ENCODE results near the gene YJU2. TPM values are rescaled to one million over a fixed set of nuclear protein-coding genes. Genes with fewer than 3 reads are reported as not detected.
"Not testable (repeated sequence)": the region's sequence is repeated elsewhere in the genome, so short reads cannot be mapped to it uniquely, and the experiment has no call there.

Gene YJU2
- total and polyA plus RNA-seq, 12 donors = 7.9 to 32.8 (median 10.5) TPM

DNA sequence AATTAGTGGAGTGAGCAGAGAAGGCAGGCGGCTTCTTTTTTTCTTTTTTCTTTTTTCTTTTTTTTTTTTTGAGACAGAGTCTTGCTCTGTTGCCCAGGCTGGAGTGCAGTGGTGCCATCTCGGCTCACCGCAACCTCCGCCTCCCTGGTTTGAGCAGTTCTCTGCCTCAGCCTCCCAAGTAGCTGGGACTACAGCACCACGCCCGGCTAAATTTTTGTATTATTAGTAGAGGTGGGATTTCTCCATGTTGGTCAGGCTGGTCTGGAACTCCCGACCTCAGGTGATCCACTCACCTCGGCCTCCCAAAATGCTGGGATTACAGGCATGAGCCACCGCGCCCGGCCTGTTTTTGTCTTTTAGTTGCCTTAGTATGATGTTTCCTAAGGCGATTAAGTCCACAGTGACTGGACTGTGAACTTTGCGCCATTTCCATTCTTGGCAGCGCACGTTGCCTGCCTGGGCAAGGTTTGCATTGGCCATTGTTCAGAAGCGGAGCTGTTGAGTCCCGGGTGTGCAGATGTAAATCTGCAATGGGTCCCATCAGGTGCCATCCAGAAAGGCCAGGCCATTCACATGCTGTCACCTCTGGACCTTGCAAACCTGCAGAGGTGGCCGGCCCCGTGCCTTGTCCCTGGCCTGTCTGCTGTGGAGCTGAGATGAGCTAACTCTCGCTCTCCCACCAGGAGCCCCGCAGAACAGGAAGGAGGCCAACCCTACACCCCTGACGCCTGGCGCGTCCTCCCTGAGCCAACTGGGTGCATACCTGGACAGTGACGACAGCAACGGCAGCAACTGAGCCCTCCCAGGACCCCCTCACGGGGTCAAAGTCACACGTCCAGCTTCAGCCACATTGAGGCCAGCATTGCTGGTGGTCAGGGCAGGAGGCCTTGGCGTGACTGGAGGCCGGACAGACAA is 21.3 kb downstream of the YJU2 start:
- ATAC-seq = peak in 1 of 8 donors; percentile 21
- 89 to 90% methylated on average over 30 of the region's 30 CpGs for WGBS, 2 donors
- Histone ChIP-seq H3K36me3 (peaks cover 0 to 92% (median 38%) of the 10 kb centered on the region in 9 donors), H3K27ac (no peak overlapping the region), H3K4me3 (no peak overlapping the region), H3K9me3 (peaks cover 0 to 7% (median 0%) of the 10 kb centered on the region in 11 donors), H3K4me1 (no peaks in the 10 kb centered on the region), H3K27me3 (no peaks in the 10 kb centered on the region)
- intact Hi-C loops (cut with DNase I) = loop anchor here in 8 of 10 donors (2.0 to 10.0 kb wide), 6 partner anchors 84 to 257 kb away; partner anchors contain the start of genes CHAF1A (in 1 of the 8) and SH3GL1 (in 1 of the 8)
- no peak for DNase-seq
- TF ChIP-seq, protein P1, sequence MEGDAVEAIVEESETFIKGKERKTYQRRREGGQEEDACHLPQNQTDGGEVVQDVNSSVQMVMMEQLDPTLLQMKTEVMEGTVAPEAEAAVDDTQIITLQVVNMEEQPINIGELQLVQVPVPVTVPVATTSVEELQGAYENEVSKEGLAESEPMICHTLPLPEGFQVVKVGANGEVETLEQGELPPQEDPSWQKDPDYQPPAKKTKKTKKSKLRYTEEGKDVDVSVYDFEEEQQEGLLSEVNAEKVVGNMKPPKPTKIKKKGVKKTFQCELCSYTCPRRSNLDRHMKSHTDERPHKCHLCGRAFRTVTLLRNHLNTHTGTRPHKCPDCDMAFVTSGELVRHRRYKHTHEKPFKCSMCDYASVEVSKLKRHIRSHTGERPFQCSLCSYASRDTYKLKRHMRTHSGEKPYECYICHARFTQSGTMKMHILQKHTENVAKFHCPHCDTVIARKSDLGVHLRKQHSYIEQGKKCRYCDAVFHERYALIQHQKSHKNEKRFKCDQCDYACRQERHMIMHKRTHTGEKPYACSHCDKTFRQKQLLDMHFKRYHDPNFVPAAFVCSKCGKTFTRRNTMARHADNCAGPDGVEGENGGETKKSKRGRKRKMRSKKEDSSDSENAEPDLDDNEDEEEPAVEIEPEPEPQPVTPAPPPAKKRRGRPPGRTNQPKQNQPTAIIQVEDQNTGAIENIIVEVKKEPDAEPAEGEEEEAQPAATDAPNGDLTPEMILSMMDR (IDR thresholded peaks at IDR 0.05) = peak in 2 of 9 donors; percentile 4 to 7

DNA sequence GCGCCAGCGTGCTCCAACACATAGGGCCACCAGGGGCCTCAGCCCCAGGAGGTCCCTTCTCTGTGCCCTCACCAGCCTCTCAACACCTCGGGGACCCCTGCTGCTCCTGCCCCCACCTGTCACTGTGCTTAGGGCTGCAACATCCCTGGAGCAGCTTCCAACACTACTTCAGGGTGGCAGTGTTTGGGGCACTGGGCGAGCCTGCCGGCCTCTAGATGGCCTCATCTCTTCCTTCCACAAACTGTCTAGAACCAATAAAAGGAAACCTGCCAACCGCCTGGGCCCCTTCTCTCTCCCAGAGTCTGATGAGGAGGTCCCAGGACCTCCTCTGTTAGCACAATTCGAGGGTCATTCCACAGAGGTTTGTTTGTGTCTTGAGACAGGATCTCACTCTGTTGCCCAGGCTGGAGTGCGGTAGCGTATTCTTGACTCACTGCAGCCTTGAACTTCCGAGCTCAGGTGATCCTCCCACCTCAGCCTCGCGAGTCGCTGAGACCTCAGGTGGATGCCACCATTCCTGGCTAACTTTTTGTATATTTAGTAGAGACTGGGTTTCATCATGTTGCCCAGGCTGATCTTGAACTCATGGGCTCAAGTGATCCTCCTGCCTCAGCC is 22.0 kb downstream of the YJU2 start:
- no peak for DNase-seq
- Histone ChIP-seq H3K36me3 (peaks cover 0 to 85% (median 35%) of the 10 kb centered on the region in 9 donors), H3K4me1 (no peaks in the 10 kb centered on the region), H3K9me3 (peaks cover 0 to 7% (median 0%) of the 10 kb centered on the region in 11 donors), H3K4me3 (no peak overlapping the region), H3K27me3 (no peaks in the 10 kb centered on the region), H3K27ac (no peak overlapping the region)
- TF ChIP-seq, protein P1 (IDR thresholded peaks at IDR 0.05) = no peak
- 89 to 93% methylated on average over 13 of the region's 13 CpGs for WGBS, 2 donors
- peak in 1 of 8 donors; percentile 19 for ATAC-seq
- intact Hi-C loops (cut with DNase I) = loop anchor here in 8 of 10 donors (2.0 to 10.0 kb wide), 5 partner anchors 83 to 256 kb away; partner anchors contain the start of genes CHAF1A (in 1 of the 8) and SH3GL1 (in 1 of the 8)

DNA sequence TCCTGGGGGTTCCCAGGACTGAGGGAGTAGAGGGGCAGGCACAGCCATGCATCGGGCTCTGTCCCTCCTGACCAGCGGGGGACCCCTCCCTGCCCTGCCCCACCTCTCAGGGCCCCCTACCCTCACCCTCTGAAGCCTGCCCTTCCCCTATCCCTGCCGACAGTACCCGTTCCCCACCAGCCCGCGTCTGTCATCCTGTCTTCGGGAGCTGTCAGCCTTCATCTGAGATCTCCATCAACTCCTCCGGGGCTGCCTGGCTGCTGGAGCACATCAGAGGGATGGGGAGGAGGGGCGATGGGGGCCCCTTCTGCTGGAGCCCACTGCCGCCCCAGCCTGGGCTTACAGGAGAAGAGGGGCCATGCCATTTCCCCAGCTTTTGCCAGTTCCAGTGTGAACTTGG is 26.0 kb downstream of the YJU2 start:
- H3K27ac ChIP-seq = no peak overlapping the region
- peaks cover 0 to 9% (median 3%) of the 10 kb centered on the region in 7 donors for H3K27me3 ChIP-seq
- ATAC-seq (no peak), DNase-seq (no peak)
- whole genome bisulfite sequencing, 2 donors = 49 to 56% methylated on average over 10 of the region's 10 CpGs
- no peak overlapping the region for H3K4me3 ChIP-seq
- TF ChIP-seq, protein P1 (IDR thresholded peaks at IDR 0.05) = no peak
- peaks cover 0 to 7% (median 0%) of the 10 kb centered on the region in 11 donors for H3K9me3 ChIP-seq
- peaks cover 0 to 49% (median 19%) of the 10 kb centered on the region in 9 donors for H3K36me3 ChIP-seq
- intact Hi-C loops (cut with DNase I) = loop anchor here in 4 of 10 donors (5.0 to 10.0 kb wide), 4 partner anchors 52 to 252 kb away; no protein-coding TSS in a partner anchor
- H3K4me1 ChIP-seq = peaks cover 0 to 5% (median 0%) of the 10 kb centered on the region in 9 donors

DNA sequence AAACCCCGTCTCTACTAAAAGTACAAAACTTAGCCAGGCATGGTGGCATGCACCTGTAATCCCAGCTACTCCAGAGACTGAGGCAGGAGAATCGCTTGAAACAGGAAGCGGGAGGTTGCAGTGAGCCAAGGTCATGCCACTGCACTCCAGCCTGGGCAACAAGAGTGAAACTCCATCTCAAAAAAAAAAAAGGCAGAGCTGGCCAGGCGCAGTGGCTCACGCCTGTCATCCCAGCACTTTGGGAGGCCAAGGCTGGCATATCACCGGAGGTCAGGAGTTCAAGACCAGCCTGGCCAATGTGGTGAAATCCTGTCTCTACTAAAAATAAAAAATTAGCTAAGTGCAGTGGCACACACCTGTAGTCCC is 27.4 kb downstream of the YJU2 start:
- H3K27me3 ChIP-seq = peaks cover 1 to 23% (median 13%) of the 10 kb centered on the region in 7 donors
- not testable (repeated sequence) for H3K9me3 ChIP-seq, H3K4me1 ChIP-seq, ATAC-seq, DNase-seq, H3K27ac ChIP-seq, H3K4me3 ChIP-seq
- H3K36me3 ChIP-seq = peaks cover 0 to 35% (median 6%) of the 10 kb centered on the region in 9 donors
- WGBS, 2 donors = 83 to 85% methylated on average over 6 of the region's 6 CpGs
- intact Hi-C loops (cut with DNase I) = loop anchor here in 4 of 10 donors (5.0 to 10.0 kb wide), 4 partner anchors 50 to 250 kb away; no protein-coding TSS in a partner anchor

All from heart right ventricle (tissue), 16 donors.